Measurements from ENCODE around the gene NOS1. TPM values are rescaled to one million over a fixed set of nuclear protein-coding genes. Genes with fewer than 3 reads are reported as not detected.

Gene NOS1
- total RNA-seq, 1 experiment from 2014 or later: 2.3 TPM

DNA sequence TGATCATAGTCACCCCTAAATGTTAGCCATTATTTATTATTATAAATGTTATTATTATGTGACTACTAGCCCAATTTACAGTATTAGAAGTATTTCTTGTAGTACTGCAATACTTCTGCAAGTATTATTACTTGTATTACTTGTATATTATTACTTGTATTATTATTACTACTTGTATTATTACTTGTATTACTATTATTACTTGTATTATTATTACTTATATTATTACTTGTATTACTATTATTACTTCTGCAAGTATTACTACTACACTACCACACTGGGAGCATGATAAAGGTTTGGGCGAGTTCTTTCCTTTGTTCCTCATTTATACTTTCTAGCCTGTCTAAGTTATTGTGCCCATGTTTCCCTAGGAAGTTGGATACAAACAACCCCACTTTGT lies 67.9 kb downstream of the NOS1 start:
- Mint-ChIP-seq H3K27ac (0 out of 7 replicates have a peak overlapping the region, but pooled peaks of 1 of the 3 experiments have one; percentile 40), H3K4me1 (peaks cover 12 to 14% of the 10 kb centered on the region in 2 experiments), H3K36me3 (ENCODE audit: insufficient read depth in 1 of 3, low read depth in 3 of 3) (peaks cover 6 to 27% (median 9%) of the 10 kb centered on the region in 3 experiments; a peak in 6 of 7 replicates), H3K4me3 (no peak overlapping the region), H3K27me3 (ENCODE audit: low read depth) (peaks cover 4% of the 10 kb centered on the region), H3K9me3 (peaks cover 18 to 27% of the 10 kb centered on the region in 2 experiments)
- Histone ChIP-seq H4K20me1 (ENCODE audit: control insufficient read depth, insufficient read depth, insufficient read length) (no peaks in the 10 kb centered on the region), H4K5ac (ENCODE audit: insufficient read length, low read depth, low read length) (no peak overlapping the region), H3T11ph (ENCODE audit: low read length) (no peak overlapping the region), H3K79me1 (ENCODE audit: insufficient read depth, low read depth, low read length, poor library complexity, severe bottlenecking) (no peaks in the 10 kb centered on the region), H2BK12ac (ENCODE audit: insufficient read length, low read depth, low read length) (no peak overlapping the region), H4K8ac (replicated peaks; ENCODE audit: insufficient read length, low read depth, low read length) (no peak overlapping the region), H3K4me2 (ENCODE audit: insufficient read depth, insufficient read length, low read length) (no peak overlapping the region), H3K23ac (ENCODE audit: insufficient read length, low read depth, low read length) (no peak overlapping the region), H2BK20ac (ENCODE audit: low read depth, low read length, poor library complexity, severe bottlenecking) (no peak overlapping the region), H2AFZ (ENCODE audit: low read length) (no peak overlapping the region), H2BK15ac (ENCODE audit: low read depth, low read length) (no peak overlapping the region), H3K9me3 (ENCODE audit: control insufficient read depth, low read depth, low read length) (no peaks in the 10 kb centered on the region), H3K23me2 (ENCODE audit: insufficient read length, low read depth, low read length, poor library complexity, severe bottlenecking) (no peaks in the 10 kb centered on the region), H3K56ac (ENCODE audit: insufficient read length, low read depth, low read length) (no peak overlapping the region), H4K91ac (ENCODE audit: insufficient read length, low read depth, low read length) (no peak overlapping the region), H2BK120ac (ENCODE audit: low read depth, low read length, poor library complexity, severe bottlenecking) (no peak overlapping the region), H3K14ac (ENCODE audit: insufficient read depth, low read length) (no peak overlapping the region), H3K79me2 (ENCODE audit: insufficient read depth, low read length) (no peaks in the 10 kb centered on the region), H2AK5ac (ENCODE audit: insufficient read length, low read length) (no peak overlapping the region), H3K9ac (ENCODE audit: extremely low read depth, insufficient read length, low read length) (no peak overlapping the region), H3K4me1 (ENCODE audit: insufficient read depth, low read length) (no peaks in the 10 kb centered on the region), H3K4ac (ENCODE audit: low read depth, low read length) (no peak overlapping the region), H3K27ac (ENCODE audit: insufficient read length, low read depth, low read length) (no peak overlapping the region), H2BK5ac (ENCODE audit: insufficient read length, low read length) (no peak overlapping the region), H3K27me3 (ENCODE audit: insufficient read depth, low read length) (no peaks in the 10 kb centered on the region), H3K18ac (ENCODE audit: insufficient read length, low read depth, low read length) (no peak overlapping the region)
- WGBS (ENCODE audit: extremely low coverage, insufficient read length, low lambda C conversion rate): no CpG with 5 or more reads among the region's 1 CpG
- TF ChIP-seq, protein P1, sequence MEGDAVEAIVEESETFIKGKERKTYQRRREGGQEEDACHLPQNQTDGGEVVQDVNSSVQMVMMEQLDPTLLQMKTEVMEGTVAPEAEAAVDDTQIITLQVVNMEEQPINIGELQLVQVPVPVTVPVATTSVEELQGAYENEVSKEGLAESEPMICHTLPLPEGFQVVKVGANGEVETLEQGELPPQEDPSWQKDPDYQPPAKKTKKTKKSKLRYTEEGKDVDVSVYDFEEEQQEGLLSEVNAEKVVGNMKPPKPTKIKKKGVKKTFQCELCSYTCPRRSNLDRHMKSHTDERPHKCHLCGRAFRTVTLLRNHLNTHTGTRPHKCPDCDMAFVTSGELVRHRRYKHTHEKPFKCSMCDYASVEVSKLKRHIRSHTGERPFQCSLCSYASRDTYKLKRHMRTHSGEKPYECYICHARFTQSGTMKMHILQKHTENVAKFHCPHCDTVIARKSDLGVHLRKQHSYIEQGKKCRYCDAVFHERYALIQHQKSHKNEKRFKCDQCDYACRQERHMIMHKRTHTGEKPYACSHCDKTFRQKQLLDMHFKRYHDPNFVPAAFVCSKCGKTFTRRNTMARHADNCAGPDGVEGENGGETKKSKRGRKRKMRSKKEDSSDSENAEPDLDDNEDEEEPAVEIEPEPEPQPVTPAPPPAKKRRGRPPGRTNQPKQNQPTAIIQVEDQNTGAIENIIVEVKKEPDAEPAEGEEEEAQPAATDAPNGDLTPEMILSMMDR (conservative IDR thresholded peaks at IDR 0.05): no peak
- no peak for DNase-seq
